ENCODE data around the gene CWC27. TPM values are rescaled to one million over a fixed set of nuclear protein-coding genes. Genes with fewer than 3 reads are reported as not detected.

The CWC27 gene
- total RNA-seq = 10 to 100 TPM; 20.5 to 23.5 TPM

- Mint-ChIP-seq H3K4me1 (peaks cover 50% of the 10 kb centered on the region), H3K27me3 (no peaks in the 10 kb centered on the region), H3K36me3 (ENCODE audit: low read depth) (peaks cover 16% of the 10 kb centered on the region), H3K9me3 (no peaks in the 10 kb centered on the region), H3K27ac (peak within 1 kb of the TSS; percentile 91), H3K4me3 (peak within 1 kb of the TSS; percentile 95)
- DNase-seq = peak; percentile 86
- POLR2A ChIA-PET = interaction anchor here (0.8 to 3.7 kb wide), 13 partner anchors 9 to 796 kb away, joined by 3 to 16 read pairs (median 4); partner anchors contain the start of genes ADAMTS6, CENPK and PPWD1
- CTCF ChIA-PET = interaction anchor here (1.0 to 1.8 kb wide), 4 partner anchors 15 to 133 kb away, joined by 3 to 7 read pairs (median 4); no protein-coding TSS in a partner anchor
These were observed at the start of gene CWC27, which contains the start of gene SREK1IP1 for GRCh38 chr5:64768358-64769312. Gene CWC27 (plus strand): TSS chr5:64768930. CDS start chr5:64769147, 217 bp downstream. Gene SREK1IP1 (minus strand): TSS chr5:64768691. CDS start chr5:64768517, 174 bp downstream.

- H3K27ac Mint-ChIP-seq = no peak overlapping the region
- CTCF ChIA-PET = no interaction called here
- POLR2A ChIA-PET = no interaction called here
- no peaks in the 10 kb centered on the region for H3K27me3 Mint-ChIP-seq
- H3K4me1 Mint-ChIP-seq = peaks cover 5% of the 10 kb centered on the region
- peaks cover 2% of the 10 kb centered on the region for H3K9me3 Mint-ChIP-seq
- no peak overlapping the region for H3K4me3 Mint-ChIP-seq
- no peak for DNase-seq
- peaks cover 18% of the 10 kb centered on the region for H3K36me3 Mint-ChIP-seq (ENCODE audit: low read depth)
These were observed 46.1 kb upstream of the CWC27 start for GRCh38 chr5:64722588-64722987.

- peaks cover 39% of the 10 kb centered on the region for H3K36me3 Mint-ChIP-seq (ENCODE audit: low read depth)
- no peaks in the 10 kb centered on the region for H3K27me3 Mint-ChIP-seq
- H3K9me3 Mint-ChIP-seq = no peaks in the 10 kb centered on the region
- no peak overlapping the region for H3K4me3 Mint-ChIP-seq
- ChIA-PET POLR2A (no interaction called here), CTCF (no interaction called here)
- H3K27ac Mint-ChIP-seq = no peak overlapping the region
- no peak for DNase-seq
- H3K4me1 Mint-ChIP-seq = peaks cover 7% of the 10 kb centered on the region
These were observed 41.6 kb upstream of the CWC27 start for GRCh38 chr5:64727150-64727549.

GRCh38 chr5:64742411-64742810 is 26.3 kb upstream of the CWC27 start:
- H3K36me3 Mint-ChIP-seq (ENCODE audit: low read depth) = peaks cover 36% of the 10 kb centered on the region
- peaks cover 2% of the 10 kb centered on the region for H3K4me1 Mint-ChIP-seq
- CTCF ChIA-PET = no interaction called here
- no peaks in the 10 kb centered on the region for H3K27me3 Mint-ChIP-seq
- no peaks in the 10 kb centered on the region for H3K9me3 Mint-ChIP-seq
- no peak overlapping the region for H3K27ac Mint-ChIP-seq
- H3K4me3 Mint-ChIP-seq = no peak overlapping the region
- POLR2A ChIA-PET = no interaction called here
- DNase-seq = no peak

GRCh38 chr5:64742821-64743220 is 25.9 kb upstream of the CWC27 start:
- CTCF ChIA-PET = no interaction called here
- peaks cover 35% of the 10 kb centered on the region for H3K36me3 Mint-ChIP-seq (ENCODE audit: low read depth)
- H3K27ac Mint-ChIP-seq = no peak overlapping the region
- no peaks in the 10 kb centered on the region for H3K27me3 Mint-ChIP-seq
- no peak for DNase-seq
- H3K4me1 Mint-ChIP-seq = peaks cover 2% of the 10 kb centered on the region
- no peaks in the 10 kb centered on the region for H3K9me3 Mint-ChIP-seq
- POLR2A ChIA-PET = no interaction called here
- H3K4me3 Mint-ChIP-seq = no peak overlapping the region

- POLR2A ChIA-PET = no interaction called here
- H3K27me3 Mint-ChIP-seq = no peaks in the 10 kb centered on the region
- no peak overlapping the region for H3K27ac Mint-ChIP-seq
- H3K4me3 Mint-ChIP-seq = no peak overlapping the region
- H3K9me3 Mint-ChIP-seq = no peaks in the 10 kb centered on the region
- H3K4me1 Mint-ChIP-seq = peaks cover 2% of the 10 kb centered on the region
- CTCF ChIA-PET = no interaction called here
- H3K36me3 Mint-ChIP-seq (ENCODE audit: low read depth) = peaks cover 25% of the 10 kb centered on the region
- DNase-seq = no peak
These were observed 23.8 kb upstream of the CWC27 start for GRCh38 chr5:64744914-64745313.

- Mint-ChIP-seq H3K27me3 (no peaks in the 10 kb centered on the region), H3K9me3 (no peaks in the 10 kb centered on the region), H3K27ac (no peak overlapping the region), H3K4me3 (no peak overlapping the region), H3K4me1 (peaks cover 2% of the 10 kb centered on the region), H3K36me3 (ENCODE audit: low read depth) (peaks cover 16% of the 10 kb centered on the region)
- POLR2A ChIA-PET = no interaction called here
- CTCF ChIA-PET = no interaction called here
- DNase-seq = no peak
These were observed 22.3 kb upstream of the CWC27 start for GRCh38 chr5:64746446-64746845.

- Mint-ChIP-seq H3K27ac (no peak overlapping the region), H3K36me3 (ENCODE audit: low read depth) (peaks cover 14% of the 10 kb centered on the region), H3K27me3 (no peaks in the 10 kb centered on the region), H3K4me1 (peaks cover 2% of the 10 kb centered on the region), H3K4me3 (no peak overlapping the region), H3K9me3 (no peaks in the 10 kb centered on the region)
- CTCF ChIA-PET = no interaction called here
- POLR2A ChIA-PET = interaction anchor here (1.0 kb wide), 1 partner anchor 20 kb away, joined by 4 read pairs; the partner anchor contains the start of genes CWC27 and SREK1IP1
- no peak for DNase-seq
These were observed 19.3 kb upstream of the CWC27 start for GRCh38 chr5:64749385-64749784.

GRCh38 chr5:64754066-64754465 is 14.7 kb upstream of the CWC27 start:
- ChIA-PET POLR2A (interaction anchor here (0.9 kb wide), 1 partner anchor 13 kb away, joined by 5 read pairs; no protein-coding TSS in a partner anchor), CTCF (no interaction called here)
- DNase-seq = no peak
- no peak overlapping the region for H3K4me3 Mint-ChIP-seq
- H3K4me1 Mint-ChIP-seq = no peaks in the 10 kb centered on the region
- H3K27ac Mint-ChIP-seq = no peak overlapping the region
- H3K36me3 Mint-ChIP-seq (ENCODE audit: low read depth) = peaks cover 6% of the 10 kb centered on the region
- H3K27me3 Mint-ChIP-seq = no peaks in the 10 kb centered on the region
- H3K9me3 Mint-ChIP-seq = no peaks in the 10 kb centered on the region

- H3K36me3 Mint-ChIP-seq (ENCODE audit: low read depth) = peaks cover 11% of the 10 kb centered on the region
- peaks cover 8% of the 10 kb centered on the region for H3K4me1 Mint-ChIP-seq
- H3K4me3 Mint-ChIP-seq = no peak overlapping the region
- ChIA-PET POLR2A (interaction anchor here (2.6 kb wide), 1 partner anchor 10 kb away, joined by 16 read pairs; the partner anchor contains the start of genes CWC27 and SREK1IP1), CTCF (no interaction called here)
- no peak for DNase-seq
- no peaks in the 10 kb centered on the region for H3K9me3 Mint-ChIP-seq
- H3K27me3 Mint-ChIP-seq = no peaks in the 10 kb centered on the region
- no peak overlapping the region for H3K27ac Mint-ChIP-seq
These were observed 9.8 kb upstream of the CWC27 start for GRCh38 chr5:64758901-64759300.

GRCh38 chr5:64759960-64760660 is 8.6 kb upstream of the CWC27 start:
- no peaks in the 10 kb centered on the region for H3K9me3 Mint-ChIP-seq
- POLR2A ChIA-PET = no interaction called here
- H3K27ac Mint-ChIP-seq = no peak overlapping the region
- H3K36me3 Mint-ChIP-seq (ENCODE audit: low read depth) = peaks cover 12% of the 10 kb centered on the region
- no peak for DNase-seq
- H3K4me1 Mint-ChIP-seq = peaks cover 13% of the 10 kb centered on the region
- CTCF ChIA-PET = no interaction called here
- H3K27me3 Mint-ChIP-seq = no peaks in the 10 kb centered on the region
- H3K4me3 Mint-ChIP-seq = no peak overlapping the region

GRCh38 chr5:64763948-64764503 is 4.7 kb upstream of the CWC27 start:
- DNase-seq = no peak
- Mint-ChIP-seq H3K27me3 (no peaks in the 10 kb centered on the region), H3K4me3 (no peak overlapping the region), H3K9me3 (no peaks in the 10 kb centered on the region), H3K27ac (no peak overlapping the region), H3K36me3 (ENCODE audit: low read depth) (peaks cover 21% of the 10 kb centered on the region), H3K4me1 (peaks cover 37% of the 10 kb centered on the region)
- CTCF ChIA-PET = no interaction called here
- POLR2A ChIA-PET = interaction anchor here (1.0 kb wide), 1 partner anchor 799 kb away, joined by 3 read pairs; the partner anchor contains the start of genes CENPK and PPWD1

Measured in activated CD4-positive, alpha-beta memory T cell treated with anti-CD3 and anti-CD28 coated beads, Interleukin-2, amount 10 ng/mL, durations not matched to agents 7 days and 5 days (primary cell).